Activated T-helper 17 cell treated with anti-CD3 and anti-CD28 coated beads, Interleukin-2, amount 50 U/mL, for 72 hours (primary cell): Measurements from ENCODE around the gene SEC14L5. TPM values are rescaled to one million over a fixed set of nuclear protein-coding genes. Genes with fewer than 3 reads are reported as not detected.
"Not testable (repeated sequence)": the region's sequence is repeated elsewhere in the genome, so short reads cannot be mapped to it uniquely, and the experiment has no call there.

Experiments used
- ATAC-seq: fragments of 150-1000 bp; cut with Tn5 transposase; replicated peaks from 2 replicates; pipeline ENCODE4 v1.10.0; 2021; ENCODE audit warnings: mild to moderate bottlenecking, moderate library complexity
- H3K27ac Mint-ChIP-seq: one replicate; pipeline ENCODE4 v1.8.0; 2022; ENCODE audit warnings: mixed read lengths
- H3K27me3 Mint-ChIP-seq: one replicate; pipeline ENCODE4 v1.8.0; 2022; ENCODE audit warnings: mixed read lengths
- H3K36me3 Mint-ChIP-seq: one replicate; pipeline ENCODE4 v1.8.0; 2022; ENCODE audit warnings: low read depth, mild to moderate bottlenecking, mixed read lengths
- H3K4me1 Mint-ChIP-seq: one replicate; pipeline ENCODE4 v1.8.0; 2022; ENCODE audit warnings: mixed read lengths
- H3K4me3 Mint-ChIP-seq: one replicate; pipeline ENCODE4 v1.8.0; 2022; ENCODE audit warnings: mild to moderate bottlenecking, mixed read lengths
- H3K9me3 Mint-ChIP-seq: one replicate; pipeline ENCODE4 v1.8.0; 2022; ENCODE audit warnings: mixed read lengths
- total RNA-seq, 2 donors: library from RNA; stranded (reverse); gene quantifications; one replicate each; pipeline ENCODE4 v1.2.3, GENCODE V29; 2022

The SEC14L5 gene
- total RNA-seq, 2 donors from 2014 or later: 0.61 to 1.0 TPM

DNA sequence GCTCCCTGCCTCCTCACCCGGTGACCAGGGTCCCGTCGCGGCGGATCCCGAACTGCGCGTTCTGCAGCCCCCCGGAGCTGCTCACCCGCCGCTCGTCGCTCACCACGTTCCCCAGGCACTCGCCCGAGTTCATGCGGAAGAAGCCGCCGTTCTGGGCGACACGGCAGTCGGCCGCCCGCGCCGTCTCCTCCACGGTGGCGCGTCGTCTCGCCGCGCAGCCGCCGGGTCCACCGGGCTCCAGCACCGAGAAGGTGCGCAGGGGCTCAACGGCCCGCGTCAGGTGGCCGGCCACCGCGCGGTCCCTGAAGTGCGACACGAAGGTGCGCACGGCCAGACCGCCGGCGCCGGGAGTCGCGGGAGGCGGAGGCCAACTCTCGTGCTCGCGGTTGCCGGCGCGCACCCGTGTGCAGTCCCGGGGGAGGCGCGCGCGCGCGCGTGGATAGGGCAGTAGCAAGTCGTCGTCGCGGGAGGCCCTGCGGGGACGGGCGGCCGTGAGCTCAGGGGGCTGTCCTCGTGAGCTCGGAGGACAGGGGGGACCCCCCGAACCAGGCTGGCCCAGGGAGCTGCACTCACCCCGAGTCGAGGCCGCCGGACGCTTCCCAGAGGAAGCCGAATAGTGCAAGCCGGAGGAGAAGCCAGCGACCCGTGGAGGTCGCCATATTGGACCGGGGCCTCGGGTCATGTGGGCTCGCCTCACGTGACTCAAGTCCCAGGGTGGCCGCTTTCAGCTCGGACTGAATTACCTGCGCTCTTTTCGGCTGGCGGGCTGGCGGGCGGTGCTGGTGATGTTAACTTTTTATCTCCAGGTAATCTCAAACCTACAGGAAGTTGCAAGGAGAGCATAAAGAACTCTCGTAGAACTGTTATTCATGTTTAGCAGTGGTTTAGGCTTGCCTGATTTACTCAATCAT is 75.4 kb downstream of the SEC14L5 start, which contains the start of gene NAGPA:
Gene NAGPA (minus strand): TSS at position 680 of the 911 bp plus-strand sequence. CDS start 21 bp downstream, at position 659.
- peak; percentile 97 for ATAC-seq
- Mint-ChIP-seq H3K36me3 (peaks cover 11% of the 10 kb centered on the region), H3K27ac (peak within 1 kb of the TSS; percentile 90), H3K4me1 (peaks cover 6% of the 10 kb centered on the region), H3K4me3 (peak within 1 kb of the TSS; percentile 93), H3K9me3 (no peaks in the 10 kb centered on the region), H3K27me3 (no peaks in the 10 kb centered on the region)

DNA sequence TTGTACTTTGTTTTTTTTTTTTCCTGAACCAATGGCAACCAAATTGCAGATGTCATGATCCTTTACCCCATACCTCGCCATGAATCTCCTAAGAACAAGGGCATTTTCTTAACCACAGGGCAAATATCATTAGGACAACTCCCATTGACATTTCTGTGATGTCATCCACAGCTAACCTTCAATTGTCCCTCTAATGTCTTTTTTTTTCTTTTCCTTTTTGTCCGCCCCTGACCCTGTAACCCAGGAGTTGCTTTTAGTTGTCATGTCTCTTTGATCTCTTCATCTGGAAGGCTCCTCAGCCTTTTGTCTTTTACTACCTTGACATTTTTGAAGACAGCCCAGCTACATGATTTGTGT is 76.0 kb downstream of the SEC14L5 start:
- Mint-ChIP-seq H3K4me3 (peak overlapping the region; percentile 93), H3K27ac (peak overlapping the region; percentile 90), H3K27me3 (no peaks in the 10 kb centered on the region), H3K36me3 (peaks cover 7% of the 10 kb centered on the region), H3K4me1 (peaks cover 6% of the 10 kb centered on the region), H3K9me3 (no peaks in the 10 kb centered on the region)
- no peak for ATAC-seq

DNA sequence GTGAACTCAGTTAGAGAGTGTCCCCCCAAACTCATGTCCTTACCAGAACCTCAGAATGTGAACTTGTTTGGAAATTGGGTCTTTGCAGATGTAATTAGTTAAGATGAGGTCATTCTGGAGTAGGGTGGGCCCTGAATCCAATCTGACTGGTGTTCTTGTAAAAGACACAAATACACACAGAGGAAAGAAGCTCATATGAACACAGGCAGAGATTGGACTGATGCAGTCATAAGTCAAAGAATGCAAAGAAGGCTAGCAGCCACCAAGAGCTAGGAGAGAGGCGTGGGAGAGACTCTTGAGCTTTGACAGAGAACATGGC is 77.7 kb downstream of the SEC14L5 start:
- H3K9me3 Mint-ChIP-seq: no peaks in the 10 kb centered on the region
- H3K4me1 Mint-ChIP-seq: peaks cover 6% of the 10 kb centered on the region
- H3K27me3 Mint-ChIP-seq: no peaks in the 10 kb centered on the region
- peak overlapping the region; percentile 18 for H3K4me3 Mint-ChIP-seq
- H3K36me3 Mint-ChIP-seq: peaks cover 6% of the 10 kb centered on the region
- no peak for ATAC-seq
- no peak overlapping the region for H3K27ac Mint-ChIP-seq

DNA sequence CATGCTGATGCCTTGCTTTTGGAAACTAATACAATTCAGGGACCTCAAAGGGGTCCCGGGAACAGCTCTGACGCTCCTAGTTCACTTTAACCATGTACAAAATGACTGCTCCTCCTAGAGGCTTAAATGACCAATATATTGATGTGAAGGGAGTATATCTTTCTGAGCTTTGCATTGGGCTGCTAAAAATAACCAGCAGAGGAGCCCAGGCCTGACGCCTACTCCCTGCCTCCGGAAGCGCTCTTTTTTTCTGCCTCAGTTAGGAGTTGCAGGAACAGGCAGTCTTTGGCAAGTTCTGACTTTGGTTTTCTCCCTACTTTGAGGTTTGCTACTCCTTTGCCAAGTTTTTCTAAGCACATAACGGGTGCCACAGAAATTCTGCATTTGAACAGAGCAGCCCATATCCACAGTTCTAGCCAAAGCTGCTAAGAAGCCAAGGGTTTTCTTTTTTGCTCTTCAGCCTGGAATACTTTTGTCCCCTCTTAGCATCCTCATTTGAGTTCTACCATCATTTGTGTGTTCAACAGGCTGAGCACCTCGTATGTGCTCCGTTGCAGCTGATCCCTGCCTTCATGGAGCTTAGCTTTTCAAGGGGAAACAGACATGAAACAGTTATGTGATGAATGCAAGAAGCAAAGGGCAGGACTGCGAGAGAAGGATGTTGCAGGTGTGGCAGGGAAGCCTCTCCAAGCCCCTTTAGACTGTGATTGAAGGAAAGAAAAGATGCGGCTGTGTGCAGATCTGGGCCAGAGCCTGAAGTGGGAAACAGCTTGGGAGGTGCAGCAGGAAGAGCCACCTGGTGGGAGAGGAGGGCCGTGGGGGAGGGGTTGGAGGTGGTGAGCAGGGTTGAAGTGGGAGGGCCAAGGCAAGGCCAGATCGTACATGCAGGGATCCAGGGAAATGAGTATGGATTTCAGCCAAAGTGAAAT is 78.4 kb downstream of the SEC14L5 start:
- no peaks in the 10 kb centered on the region for H3K27me3 Mint-ChIP-seq
- peaks cover 6% of the 10 kb centered on the region for H3K36me3 Mint-ChIP-seq
- no peaks in the 10 kb centered on the region for H3K9me3 Mint-ChIP-seq
- ATAC-seq: no peak
- peaks cover 6% of the 10 kb centered on the region for H3K4me1 Mint-ChIP-seq
- H3K4me3 Mint-ChIP-seq: no peak overlapping the region
- H3K27ac Mint-ChIP-seq: no peak overlapping the region

DNA sequence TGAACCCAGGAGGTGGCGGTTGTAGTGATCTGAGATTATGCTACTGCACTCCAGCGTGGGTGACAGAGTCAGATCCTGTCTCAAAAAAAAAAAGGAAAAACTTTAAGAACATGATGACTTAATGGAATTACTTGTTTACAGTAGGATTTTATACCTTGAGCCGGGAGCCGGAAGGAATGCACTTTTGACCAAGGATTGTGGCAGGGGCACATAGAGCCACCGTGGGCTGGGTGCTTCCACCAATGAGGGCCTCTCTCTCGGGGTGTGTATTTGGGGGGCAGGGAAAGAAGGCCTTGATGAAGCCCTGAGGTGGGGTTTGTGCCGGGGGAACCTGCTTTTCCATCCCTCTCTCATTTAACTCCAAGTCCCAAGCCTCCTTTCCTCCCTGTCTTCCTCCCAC is 82.3 kb downstream of the SEC14L5 start:
- Mint-ChIP-seq H3K27ac (no peak overlapping the region), H3K36me3 (no peaks in the 10 kb centered on the region), H3K4me1 (no peaks in the 10 kb centered on the region), H3K27me3 (no peaks in the 10 kb centered on the region), H3K9me3 (no peaks in the 10 kb centered on the region), H3K4me3 (no peak overlapping the region)
- no peak for ATAC-seq

DNA sequence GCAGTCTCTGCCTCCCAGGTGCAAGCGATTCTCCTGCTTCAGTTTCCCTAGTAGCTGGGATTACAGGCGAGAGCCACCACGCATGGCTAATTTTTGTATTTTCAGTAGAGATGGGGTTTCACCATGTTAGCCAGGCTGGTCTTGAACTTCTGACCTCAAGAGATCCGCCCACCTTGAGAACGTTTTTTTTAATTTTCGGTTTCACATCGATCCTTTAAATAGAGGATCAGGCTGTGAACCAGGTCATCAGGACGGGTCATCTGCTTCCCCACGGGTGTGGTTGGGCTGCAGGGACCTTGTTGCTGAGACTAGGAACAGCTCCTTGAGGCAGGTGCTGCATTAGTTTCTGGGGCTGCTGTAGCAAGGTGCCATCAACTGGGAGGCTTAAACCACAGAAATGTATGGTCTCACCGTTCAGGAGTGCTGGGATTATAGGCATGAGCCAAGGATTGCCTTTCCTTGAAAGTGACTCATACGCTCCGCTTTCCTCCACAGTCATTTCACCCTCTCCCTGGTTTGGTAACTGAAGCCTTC is 83.5 kb downstream of the SEC14L5 start:
- H3K36me3 Mint-ChIP-seq: no peaks in the 10 kb centered on the region
- H3K9me3 Mint-ChIP-seq: no peaks in the 10 kb centered on the region
- ATAC-seq: peak; percentile 21
- no peak overlapping the region for H3K27ac Mint-ChIP-seq
- no peaks in the 10 kb centered on the region for H3K27me3 Mint-ChIP-seq
- no peak overlapping the region for H3K4me3 Mint-ChIP-seq
- H3K4me1 Mint-ChIP-seq: no peaks in the 10 kb centered on the region

DNA sequence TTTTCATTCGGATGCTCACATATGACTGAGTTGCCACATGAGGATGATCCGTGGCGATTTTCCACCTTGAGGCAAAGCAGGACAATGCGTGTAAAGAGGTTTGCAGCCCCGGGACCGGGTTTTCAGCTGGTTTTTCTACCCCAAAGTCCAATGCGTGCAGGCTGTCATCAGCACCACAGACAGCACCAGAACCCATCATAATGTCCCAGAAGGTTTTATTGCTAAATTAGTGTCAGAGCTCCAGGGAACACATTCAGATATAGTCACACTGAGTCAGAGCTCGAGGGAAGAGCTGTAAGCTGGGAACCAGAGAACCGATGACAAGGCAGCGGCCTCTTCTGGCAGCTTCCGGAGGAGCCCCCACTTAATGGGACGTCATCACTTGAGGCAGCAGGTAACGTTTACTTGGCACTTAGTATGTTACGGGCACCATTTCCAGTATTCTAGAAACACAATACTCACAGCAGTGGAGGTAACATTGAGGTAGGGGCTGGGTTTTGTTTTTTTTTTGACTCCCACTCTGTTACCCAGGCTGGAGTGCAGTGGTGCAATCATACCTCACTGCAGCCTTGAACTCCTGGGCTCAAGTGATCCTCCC is 84.5 kb downstream of the SEC14L5 start:
- Mint-ChIP-seq H3K4me1 (no peaks in the 10 kb centered on the region), H3K9me3 (no peaks in the 10 kb centered on the region), H3K27me3 (no peaks in the 10 kb centered on the region), H3K4me3 (no peak overlapping the region), H3K36me3 (no peaks in the 10 kb centered on the region), H3K27ac (no peak overlapping the region)
- no peak for ATAC-seq

DNA sequence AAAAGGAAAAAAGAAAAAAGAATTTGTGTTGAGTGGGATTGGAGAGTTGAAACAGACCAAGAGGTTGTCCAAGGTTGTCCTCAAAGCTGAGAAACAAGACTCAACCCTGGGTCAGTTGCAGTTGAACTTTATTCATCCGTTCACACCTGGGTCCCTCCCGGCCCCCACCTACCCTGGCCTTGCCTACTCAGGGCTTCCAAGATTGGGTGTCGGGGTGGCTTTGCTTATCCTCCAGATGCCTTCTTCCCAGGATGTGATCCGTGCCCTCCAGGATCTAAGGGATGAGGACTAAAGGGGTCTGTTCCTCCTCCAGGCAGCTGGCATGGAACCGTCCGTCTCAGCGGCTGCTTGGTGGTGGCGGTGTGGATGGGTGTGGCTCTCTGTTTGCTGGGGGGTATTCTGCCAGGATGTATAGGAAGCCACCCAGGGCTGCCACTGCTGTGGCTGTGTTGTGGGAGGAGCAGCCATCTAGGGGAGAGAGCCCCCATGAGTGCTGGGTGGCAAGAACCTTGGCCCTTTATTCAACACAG is 85.9 kb downstream of the SEC14L5 start:
- no peak for ATAC-seq
- H3K36me3 Mint-ChIP-seq: no peaks in the 10 kb centered on the region
- no peak overlapping the region for H3K27ac Mint-ChIP-seq
- no peaks in the 10 kb centered on the region for H3K27me3 Mint-ChIP-seq
- no peak overlapping the region for H3K4me3 Mint-ChIP-seq
- no peaks in the 10 kb centered on the region for H3K9me3 Mint-ChIP-seq
- no peaks in the 10 kb centered on the region for H3K4me1 Mint-ChIP-seq

DNA sequence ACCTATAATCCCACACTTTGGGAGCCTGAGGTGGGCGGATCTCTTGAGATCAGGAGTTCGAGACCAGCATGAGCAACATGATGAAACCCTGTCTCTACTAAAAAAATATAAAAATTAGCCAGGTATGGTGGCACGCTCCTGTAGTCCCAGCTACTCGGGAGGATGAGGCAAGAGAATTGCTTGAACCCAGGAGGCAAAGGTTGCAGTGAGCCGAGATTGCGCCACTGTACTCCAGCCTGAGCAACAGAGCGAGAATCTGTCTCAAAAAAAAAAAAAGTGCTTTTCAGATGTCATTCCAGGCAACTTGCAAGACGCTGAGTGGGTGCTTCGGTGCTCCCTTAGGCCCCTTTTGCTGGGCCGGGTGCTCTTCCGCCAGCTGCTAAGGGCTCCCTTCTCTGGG is 86.5 kb downstream of the SEC14L5 start:
- H3K27me3 Mint-ChIP-seq, ATAC-seq, H3K9me3 Mint-ChIP-seq, H3K4me3 Mint-ChIP-seq, H3K36me3 Mint-ChIP-seq, H3K4me1 Mint-ChIP-seq, H3K27ac Mint-ChIP-seq: not testable (repeated sequence)

DNA sequence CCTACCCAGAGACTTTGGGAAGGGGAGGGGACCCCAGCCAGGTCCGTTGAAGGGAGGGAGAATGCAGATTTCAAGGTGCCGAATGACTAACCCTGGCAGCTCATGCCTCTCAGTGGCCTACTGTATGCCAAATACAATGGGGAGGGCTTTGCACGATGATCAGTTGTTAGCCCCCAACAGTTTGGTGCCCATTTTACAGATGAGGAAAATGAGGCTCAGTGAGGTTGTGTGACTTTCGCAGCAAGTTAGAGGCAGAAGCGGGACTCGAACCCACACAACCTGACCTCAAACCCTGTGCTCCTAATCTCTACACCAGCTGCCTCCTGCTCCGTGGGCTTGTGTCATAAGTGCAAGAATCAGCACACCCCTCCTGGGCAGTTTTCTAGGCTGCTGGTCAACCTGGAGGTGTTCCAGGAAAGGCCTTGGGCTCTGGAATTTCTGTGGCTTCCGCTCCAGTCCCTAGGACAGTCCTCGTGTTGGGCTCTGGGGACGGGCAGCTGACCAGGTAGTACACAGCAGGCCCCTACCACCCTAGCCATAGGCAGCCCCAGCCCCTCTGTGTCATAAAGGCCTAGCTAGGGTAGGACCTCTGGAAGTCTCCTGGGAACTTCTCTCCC is 87.5 kb downstream of the SEC14L5 start:
- H3K9me3 Mint-ChIP-seq: no peaks in the 10 kb centered on the region

DNA sequence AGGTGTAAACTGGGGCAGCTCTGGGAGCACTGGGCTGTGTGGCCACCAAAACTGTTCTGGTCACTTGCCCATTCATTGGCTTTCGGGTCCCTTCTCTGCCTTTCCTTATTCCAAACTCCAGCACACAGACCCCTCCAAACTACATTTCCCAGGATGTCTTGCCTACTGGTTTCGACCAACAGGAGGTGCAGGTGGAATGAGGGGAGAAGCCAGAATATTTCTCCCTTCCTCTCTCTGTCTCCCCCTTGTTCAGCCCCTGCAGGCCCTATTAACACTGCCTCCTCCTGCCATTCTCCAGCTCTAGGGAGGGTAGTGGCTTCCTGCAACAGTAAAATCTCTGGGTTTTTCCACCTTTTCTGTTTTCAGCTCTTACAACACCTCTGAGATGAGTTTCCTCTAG is 88.8 kb downstream of the SEC14L5 start:
- no peaks in the 10 kb centered on the region for H3K9me3 Mint-ChIP-seq

More for the DNA sequence above, 87.5 kb downstream of the SEC14L5 start:
- Mint-ChIP-seq H3K27ac (no peak overlapping the region), H3K36me3 (no peaks in the 10 kb centered on the region), H3K27me3 (no peaks in the 10 kb centered on the region), H3K4me3 (no peak overlapping the region), H3K4me1 (no peaks in the 10 kb centered on the region)
- no peak for ATAC-seq

DNA sequence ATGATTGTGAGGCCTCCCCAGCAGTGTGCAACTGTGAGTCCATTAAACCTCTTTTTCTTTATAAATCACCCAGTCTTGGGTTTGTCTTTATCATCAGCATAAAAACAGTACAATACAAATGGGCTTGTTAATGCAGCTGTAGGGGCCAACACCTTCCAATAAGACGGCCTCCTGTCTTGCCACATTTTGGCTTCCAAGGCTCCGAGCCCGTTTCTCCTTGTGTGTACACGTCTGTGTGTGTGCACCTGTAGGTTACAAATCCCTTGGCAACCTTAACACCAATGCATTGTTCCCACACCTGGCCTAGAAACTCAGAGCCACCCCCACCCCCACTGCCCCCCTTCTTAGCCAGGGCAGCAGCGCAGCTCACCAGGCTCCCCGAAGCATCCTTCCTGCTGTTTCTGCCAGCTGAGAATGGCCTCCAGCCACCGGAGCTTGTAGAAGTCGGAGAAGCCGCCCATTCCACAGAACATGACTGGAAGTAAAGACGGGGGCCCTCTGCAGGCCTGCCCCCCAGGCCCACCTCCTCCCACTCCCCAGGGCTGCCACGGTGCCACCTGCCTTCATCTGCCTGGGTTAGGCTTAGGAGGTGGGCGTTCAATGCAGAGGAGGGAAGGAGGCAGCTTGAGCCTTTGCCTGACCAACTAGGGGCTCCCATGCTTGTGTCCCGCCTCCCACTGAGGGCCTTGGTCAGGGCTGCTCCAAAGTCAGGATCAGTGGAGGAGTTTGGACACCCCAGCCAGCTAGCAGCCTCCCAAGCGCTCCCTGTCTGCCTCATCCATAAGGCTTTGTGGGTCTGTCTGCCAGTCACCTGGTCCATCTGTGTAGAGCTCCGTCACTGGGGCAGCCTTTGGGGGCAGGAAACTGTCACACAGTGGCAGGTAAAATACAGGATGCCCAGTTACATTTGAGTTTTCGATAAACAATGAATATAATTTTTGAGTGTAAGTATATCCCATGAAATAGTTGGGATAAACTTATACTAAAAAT is 97.0 kb downstream of the SEC14L5 start:
- H3K4me3 Mint-ChIP-seq: no peak overlapping the region
- H3K27me3 Mint-ChIP-seq: no peaks in the 10 kb centered on the region
- H3K36me3 Mint-ChIP-seq: no peaks in the 10 kb centered on the region
- ATAC-seq: no peak
- no peaks in the 10 kb centered on the region for H3K4me1 Mint-ChIP-seq
- H3K27ac Mint-ChIP-seq: no peak overlapping the region
- no peaks in the 10 kb centered on the region for H3K9me3 Mint-ChIP-seq

More for the DNA sequence above, 88.8 kb downstream of the SEC14L5 start:
- Mint-ChIP-seq H3K36me3 (no peaks in the 10 kb centered on the region), H3K4me3 (no peak overlapping the region), H3K27me3 (no peaks in the 10 kb centered on the region), H3K4me1 (no peaks in the 10 kb centered on the region), H3K27ac (no peak overlapping the region)
- ATAC-seq: no peak

DNA sequence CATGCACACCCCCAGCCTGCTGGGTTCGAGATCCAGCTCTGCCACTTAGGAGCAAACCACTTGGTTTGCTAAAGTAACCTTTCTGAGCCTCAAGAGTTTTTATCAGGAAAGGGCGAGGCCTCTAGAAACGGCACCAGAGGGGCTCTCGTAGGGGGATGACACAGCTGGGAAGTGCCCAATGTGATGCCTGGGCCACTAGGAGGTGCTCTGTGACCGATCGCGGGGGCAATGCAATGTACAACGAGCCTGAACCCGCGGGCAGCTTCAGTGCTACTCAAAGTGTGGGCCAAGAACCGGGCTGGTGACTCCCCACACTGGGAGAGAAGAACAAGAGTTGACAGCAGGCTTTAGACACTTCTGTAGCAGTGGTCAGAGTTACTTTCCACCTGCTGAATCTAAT is 98.2 kb downstream of the SEC14L5 start:
- Mint-ChIP-seq H3K27me3 (no peaks in the 10 kb centered on the region), H3K4me1 (no peaks in the 10 kb centered on the region), H3K36me3 (no peaks in the 10 kb centered on the region), H3K4me3 (no peak overlapping the region), H3K9me3 (no peaks in the 10 kb centered on the region), H3K27ac (no peak overlapping the region)
- peak; percentile 65 for ATAC-seq
